ENCODE data around the gene GFI1B. TPM values are rescaled to one million over a fixed set of nuclear protein-coding genes. Genes with fewer than 3 reads are reported as not detected.

GFI1B gene
- total RNA-seq, 4 donors from 2014 or later, result not detected

- no peak for ATAC-seq
- no peak overlapping the region for H3K4me3 ChIP-seq
- TF ChIP-seq EP300 (IDR thresholded peaks at IDR 0.05) (no peak), CTCF (IDR thresholded peaks at IDR 0.05) (no peak), POLR2A (IDR thresholded peaks at IDR 0.05) (no peak)
- no CpG with 5 or more reads among the region's 14 CpGs for WGBS, 2 donors (ENCODE audit: low coverage in 1 of 2)
- no peaks in the 10 kb centered on the region for H3K9me3 ChIP-seq
- no peaks in the 10 kb centered on the region for H3K36me3 ChIP-seq
- peaks cover 85% of the 10 kb centered on the region for H3K27me3 ChIP-seq
- no peaks in the 10 kb centered on the region for H3K4me1 ChIP-seq
- H3K27ac ChIP-seq, result no peak overlapping the region
These were observed 12.3 kb downstream of the GFI1B start for GRCh38 chr9:132990781-132991180.

GRCh38 chr9:132991351-132992300, 13.1 kb downstream of the GFI1B start:
- TF ChIP-seq POLR2A (IDR thresholded peaks at IDR 0.05) (no peak), POLR2AphosphoS5 (IDR thresholded peaks at IDR 0.05) (no peak), EP300 (IDR thresholded peaks at IDR 0.05) (no peak), CTCF (IDR thresholded peaks at IDR 0.05) (no peak)
- 20 to 30% methylated on average over 7 to 11 of the region's 16 CpGs for WGBS, 2 donors (ENCODE audit: low coverage in 1 of 2)
- Histone ChIP-seq H3K27ac (no peak overlapping the region), H3K9me3 (no peaks in the 10 kb centered on the region), H3K4me1 (no peaks in the 10 kb centered on the region), H3K4me3 (no peak overlapping the region), H3K36me3 (no peaks in the 10 kb centered on the region), H3K27me3 (peaks cover 87% of the 10 kb centered on the region)
- ATAC-seq, result no peak

- ATAC-seq, result no peak
- Histone ChIP-seq H3K4me1 (no peaks in the 10 kb centered on the region), H3K27ac (no peak overlapping the region), H3K27me3 (peaks cover 79% of the 10 kb centered on the region), H3K36me3 (no peaks in the 10 kb centered on the region), H3K4me3 (no peak overlapping the region), H3K9me3 (no peaks in the 10 kb centered on the region)
- TF ChIP-seq POLR2A (IDR thresholded peaks at IDR 0.05) (no peak), POLR2AphosphoS5 (IDR thresholded peaks at IDR 0.05) (no peak), CTCF (IDR thresholded peaks at IDR 0.05) (no peak), EP300 (IDR thresholded peaks at IDR 0.05) (no peak)
- 57% methylated on average over 2 of the region's 14 CpGs; no CpG with 5 or more reads in 1 of the 2 donors for WGBS, 2 donors (ENCODE audit: low coverage in 1 of 2)
These were observed 15.0 kb downstream of the GFI1B start for GRCh38 chr9:132993511-132993939.

GRCh38 chr9:132994410-132995120, 16.1 kb downstream of the GFI1B start:
- no CpG with 5 or more reads among the region's 13 CpGs for WGBS, 2 donors (ENCODE audit: low coverage in 1 of 2)

More at GRCh38 chr9:132994410-132995120, 16.1 kb downstream of the GFI1B start:
- ATAC-seq, result no peak
- no peaks in the 10 kb centered on the region for H3K9me3 ChIP-seq
- TF ChIP-seq EP300 (IDR thresholded peaks at IDR 0.05) (no peak), POLR2AphosphoS5 (IDR thresholded peaks at IDR 0.05) (no peak), CTCF (IDR thresholded peaks at IDR 0.05) (no peak), POLR2A (IDR thresholded peaks at IDR 0.05) (no peak)
- no peaks in the 10 kb centered on the region for H3K4me1 ChIP-seq
- no peak overlapping the region for H3K4me3 ChIP-seq
- H3K27me3 ChIP-seq, result peaks cover 78% of the 10 kb centered on the region
- no peaks in the 10 kb centered on the region for H3K36me3 ChIP-seq
- H3K27ac ChIP-seq, result no peak overlapping the region
